BJ (cell line): ENCODE measurements around the gene ABCC1. TPM values are rescaled to one million over a fixed set of nuclear protein-coding genes. Genes with fewer than 3 reads are reported as not detected.

ENCODE experiments used
- CTCF ChIA-PET: fragments of 350-600 bp; formaldehyde crosslinking; extraction: SDS; loops from one replicate; lab custom pipeline; 2021; ENCODE audit warnings: antibody characterized with exemption, inconsistent platforms; lab: Yijun Ruan, JAX
- POLR2A ChIA-PET: fragments of 300-600 bp; sonication (Branson Sonifier 250); formaldehyde crosslinking; extraction: SDS; loops from one replicate; lab custom pipeline; 2021; ENCODE audit warnings: antibody characterized with exemption; lab: Charles Lee
- DNase-seq: peaks from one replicate; pipeline ENCODE4 v3.0.0-alpha.2; 2011; ENCODE audit warnings: low read depth
- H3K27me3 ChIP-seq: 2 replicates; pipeline ENCODE4 v1.6.0; 2011; ENCODE audit warnings: low read length; ENCODE audit not compliant: control insufficient read depth, insufficient read depth
- H3K36me3 ChIP-seq: 2 replicates; pipeline ENCODE4 v1.5.1; 2011; ENCODE audit warnings: low read length; ENCODE audit not compliant: control insufficient read depth, insufficient read depth
- H3K4me3 ChIP-seq: 2 replicates; pipeline ENCODE4 v1.5.1; 2011; ENCODE audit warnings: low read depth, mild to moderate bottlenecking, control low read depth, low read length
- CTCF ChIP-seq: IDR thresholded peaks from 2 replicates; pipeline ENCODE4 v1.5.1; 2011; ENCODE audit warnings: low read depth, mild to moderate bottlenecking, control low read depth, inconsistent platforms, low read length, moderate library complexity; ENCODE audit not compliant: insufficient read depth
- polyA plus RNA-seq: library from polyadenylated mRNA; depleted of rRNA; stranded (reverse); fragments of >200 nt; gene quantifications from 2 replicates; pipeline ENCODE4 v1.2.3, GENCODE V29; 2011

ABCC1 gene
- polyA plus RNA-seq, 1 experiment, result 27.3 TPM

DNA sequence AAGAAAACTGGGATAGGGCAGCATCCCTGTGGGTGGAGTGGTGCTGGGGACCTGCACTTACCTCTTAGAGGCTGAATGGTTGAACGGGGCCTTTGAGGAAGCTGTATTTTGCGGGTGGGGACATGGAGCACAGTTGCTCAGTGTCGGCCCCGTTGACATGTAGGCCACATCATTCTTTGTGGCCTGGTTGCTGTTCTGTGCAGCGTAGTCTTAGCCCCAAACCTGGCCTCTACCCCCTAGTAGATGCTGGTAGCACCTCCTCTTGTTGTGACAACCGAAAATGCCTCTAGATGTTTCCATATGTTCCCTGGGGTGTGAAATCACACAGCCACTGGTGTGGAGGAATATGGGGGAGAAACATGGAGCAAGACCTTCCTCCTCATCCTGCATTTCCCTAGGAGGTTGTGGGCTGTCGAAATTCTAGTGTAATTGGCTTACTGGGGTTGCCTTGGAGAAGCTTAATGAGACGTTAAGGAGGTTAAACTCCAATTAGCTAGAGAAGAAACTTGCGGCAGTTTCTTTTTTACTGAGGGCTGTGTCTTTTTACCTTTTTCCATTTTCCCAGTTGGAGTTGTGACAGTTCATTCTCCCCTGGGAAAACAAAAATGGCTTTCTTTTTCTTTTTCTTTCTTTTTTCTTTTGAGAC, 9.4 kb downstream of the ABCC1 start:
- Histone ChIP-seq H3K4me3 (no peak overlapping the region), H3K36me3 (no peaks in the 10 kb centered on the region), H3K27me3 (no peaks in the 10 kb centered on the region)
- CTCF ChIA-PET, result interaction anchor here (0.8 kb wide), 1 partner anchor 115 kb away, joined by 3 read pairs; no protein-coding TSS in a partner anchor
- DNase-seq, result no peak
- POLR2A ChIA-PET, result no interaction called here
- no peak for TF ChIP-seq CTCF

GRCh38 chr16:15960124-15960971, 10.9 kb downstream of the ABCC1 start:
- CTCF ChIA-PET, result interaction anchor here (0.6 kb wide), 1 partner anchor 168 kb away, joined by 3 read pairs; no protein-coding TSS in a partner anchor
- Histone ChIP-seq H3K27me3 (no peaks in the 10 kb centered on the region), H3K4me3 (no peak overlapping the region), H3K36me3 (no peaks in the 10 kb centered on the region)
- TF ChIP-seq CTCF, result no peak
- POLR2A ChIA-PET, result no interaction called here
- DNase-seq, result no peak

GRCh38 chr16:15961060-15961511, 11.7 kb downstream of the ABCC1 start:
- Histone ChIP-seq H3K4me3 (no peak overlapping the region), H3K36me3 (no peaks in the 10 kb centered on the region), H3K27me3 (no peaks in the 10 kb centered on the region)
- CTCF ChIA-PET, result no interaction called here
- POLR2A ChIA-PET, result no interaction called here
- DNase-seq, result no peak
- TF ChIP-seq CTCF, result no peak

GRCh38 chr16:15961571-15962090, 12.2 kb downstream of the ABCC1 start:
- H3K36me3 ChIP-seq, result no peaks in the 10 kb centered on the region
- no peak overlapping the region for H3K4me3 ChIP-seq
- DNase-seq, result no peak
- no peaks in the 10 kb centered on the region for H3K27me3 ChIP-seq
- ChIA-PET CTCF (no interaction called here), POLR2A (no interaction called here)
- no peak for TF ChIP-seq CTCF

DNA sequence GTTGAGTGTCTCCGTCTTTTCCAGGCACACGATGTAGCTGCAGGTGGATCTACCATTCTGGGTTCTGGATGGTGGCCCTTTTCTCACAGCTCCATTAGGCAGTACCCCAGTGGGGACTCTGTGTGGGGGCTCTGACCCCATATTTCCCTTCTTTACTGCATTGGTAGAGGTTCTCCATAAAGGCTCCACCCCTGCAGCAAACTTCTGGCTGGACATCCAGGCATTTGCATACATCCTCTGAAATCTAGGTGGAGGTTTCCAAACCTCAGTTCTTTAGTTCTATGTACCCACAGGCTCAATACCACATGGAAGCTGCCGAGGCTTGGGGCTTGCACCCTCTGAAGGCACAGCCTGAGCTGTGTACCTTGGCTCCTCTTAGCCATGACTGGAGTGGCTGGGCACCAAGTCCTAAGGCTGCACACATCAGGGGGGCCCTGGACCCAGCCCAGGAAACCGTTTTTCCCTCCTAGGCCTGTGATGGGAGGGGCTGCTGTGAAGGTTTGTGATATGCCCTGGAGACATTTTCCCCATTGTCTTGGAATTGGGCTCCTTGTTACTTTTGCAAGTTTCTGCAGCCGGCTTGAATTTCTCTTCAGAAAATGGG, 14.0 kb downstream of the ABCC1 start:
- CTCF ChIA-PET, result no interaction called here
- TF ChIP-seq CTCF, result no peak
- H3K36me3 ChIP-seq, result no peaks in the 10 kb centered on the region

More for the DNA sequence above, 14.0 kb downstream of the ABCC1 start:
- no peaks in the 10 kb centered on the region for H3K27me3 ChIP-seq
- DNase-seq, result no peak
- no peak overlapping the region for H3K4me3 ChIP-seq
- POLR2A ChIA-PET, result no interaction called here
